Right atrium auricular region (tissue), 2 donors: Measurements from ENCODE around the gene VTCN1. TPM values are rescaled to one million over a fixed set of nuclear protein-coding genes. Genes with fewer than 3 reads are reported as not detected.
A peak's percentile ranks its signal among the peaks of the same experiment; 100 is the strongest.

ENCODE experiments used
- DNase-seq: peaks from one replicate; pipeline ENCODE4 v3.0.0-alpha.2; 2019; ENCODE audit warnings: low spot score
- H3K27ac ChIP-seq, 2 donors: fragments of 200-600 bp; sonication (generic); 1 replicate in 1 of 2; 2 replicates in 1 of 2; pipeline ENCODE4 v1.5.1; 2016 to 2019
- H3K27me3 ChIP-seq, 2 donors: fragments of 200-600 bp; sonication (generic); one replicate each; pipeline versions ENCODE4 v1.5.1 to v1.6.0; 2017 to 2019
- H3K36me3 ChIP-seq: fragments of 200-600 bp; sonication (generic); one replicate; pipeline ENCODE4 v1.5.1; 2016
- H3K4me1 ChIP-seq, 2 donors: fragments of 200-600 bp; sonication (generic); one replicate each; pipeline versions ENCODE4 v1.5.1 to v1.6.0; 2017 to 2019
- H3K4me3 ChIP-seq, 2 donors: fragments of 200-600 bp; sonication (generic); 1 replicate in 1 of 2; 2 replicates in 1 of 2; pipeline ENCODE4 v1.5.1; 2017 to 2019; ENCODE audit warnings: mild to moderate bottlenecking in 1 of 2, moderate library complexity in 1 of 2
- H3K9me3 ChIP-seq, 2 donors: fragments of 200-600 bp; sonication (generic); one replicate each; pipeline ENCODE4 v1.5.1; 2019
- CTCF ChIP-seq, 2 donors: fragments of 200-600 bp; sonication (generic); IDR thresholded peaks; one replicate each; pipeline ENCODE4 v1.5.1; 2019; ENCODE audit warnings: antibody characterized with exemption in 2 of 2
- total RNA-seq, 2 donors: library from RNA; depleted of rRNA; stranded (reverse); fragments of >200 nt; gene quantifications; one replicate each; pipeline ENCODE4 v1.1.0, GENCODE V29; 2016

VTCN1 gene
- total RNA-seq, 2 donors from 2014 or later, result not detected

- no peak overlapping the region for H3K27ac ChIP-seq
- no peak for TF ChIP-seq CTCF (IDR thresholded peaks at IDR 0.05)
Observed at GRCh38 chr1:117135329-117135728, 75.4 kb downstream of the VTCN1 start.

DNA sequence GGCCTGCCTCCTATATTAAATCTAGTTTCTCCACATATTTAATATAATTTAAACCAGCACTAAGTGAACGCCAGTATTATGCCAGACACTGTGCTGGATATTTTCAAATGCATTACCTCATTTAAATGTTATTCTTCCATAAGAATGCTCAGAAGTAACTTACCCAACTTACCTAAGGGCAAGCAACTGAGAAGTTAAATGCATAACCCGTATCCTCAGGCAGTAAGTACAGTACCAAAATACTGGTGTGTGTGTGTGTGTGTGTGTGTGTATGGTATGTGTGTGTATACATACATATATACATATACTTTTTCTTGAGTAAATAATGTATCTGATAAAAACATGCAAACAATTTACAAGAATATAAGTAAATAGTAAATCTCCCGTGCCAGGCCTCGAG, 80.2 kb downstream of the VTCN1 start:
- Histone ChIP-seq H3K27ac (no peak overlapping the region), H3K36me3 (no peaks in the 10 kb centered on the region), H3K9me3 (no peaks in the 10 kb centered on the region), H3K4me3 (no peak overlapping the region), H3K4me1 (peaks cover 0 to 12% of the 10 kb centered on the region in 2 donors), H3K27me3 (no peaks in the 10 kb centered on the region)
- no peak for DNase-seq
- TF ChIP-seq CTCF (IDR thresholded peaks at IDR 0.05), result no peak

More at GRCh38 chr1:117135329-117135728, 75.4 kb downstream of the VTCN1 start:
- no peak for DNase-seq
- no peaks in the 10 kb centered on the region for H3K36me3 ChIP-seq
- H3K27me3 ChIP-seq, result no peaks in the 10 kb centered on the region
- no peak overlapping the region for H3K4me3 ChIP-seq
- H3K9me3 ChIP-seq, result no peaks in the 10 kb centered on the region
- H3K4me1 ChIP-seq, result no peaks in the 10 kb centered on the region

- no peak for DNase-seq
- no peaks in the 10 kb centered on the region for H3K27me3 ChIP-seq
- H3K4me1 ChIP-seq, result peaks cover 0 to 12% of the 10 kb centered on the region in 2 donors
- no peaks in the 10 kb centered on the region for H3K9me3 ChIP-seq
- peak; percentile 18 to 64 for TF ChIP-seq CTCF (IDR thresholded peaks at IDR 0.05)
- H3K36me3 ChIP-seq, result no peaks in the 10 kb centered on the region
- H3K27ac ChIP-seq, result peak overlapping the region; percentile 56 to 80
- peak overlapping the region in 1 of 2 donors; percentile 9 for H3K4me3 ChIP-seq
Observed at GRCh38 chr1:117128323-117129079, 82.2 kb downstream of the VTCN1 start.

DNA sequence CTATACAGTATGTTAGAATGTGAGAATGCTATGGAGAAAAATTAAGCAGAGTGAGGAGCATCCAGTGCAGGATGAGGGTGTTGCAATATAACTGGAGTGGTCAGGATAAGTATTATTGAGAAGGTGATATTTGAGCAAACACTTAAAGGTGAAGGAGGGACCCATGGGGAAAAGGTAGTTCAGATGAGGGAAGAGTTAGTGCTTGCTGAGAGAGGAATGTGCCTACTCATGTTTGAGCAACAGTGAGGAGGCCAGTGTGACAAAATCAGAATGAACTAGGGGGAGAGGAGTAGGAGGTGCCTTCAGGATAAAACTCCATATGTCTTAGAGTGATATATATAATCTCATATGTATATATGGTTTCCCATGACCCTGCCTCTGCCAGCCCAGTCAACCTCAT, 82.9 kb downstream of the VTCN1 start:
- no peak for TF ChIP-seq CTCF (IDR thresholded peaks at IDR 0.05)
- no peaks in the 10 kb centered on the region for H3K36me3 ChIP-seq
- H3K27ac ChIP-seq, result peak overlapping the region; percentile 56 to 80
- no peak overlapping the region for H3K4me3 ChIP-seq
- no peaks in the 10 kb centered on the region for H3K9me3 ChIP-seq
- no peaks in the 10 kb centered on the region for H3K27me3 ChIP-seq
- H3K4me1 ChIP-seq, result peaks cover 0 to 12% of the 10 kb centered on the region in 2 donors
- no peak for DNase-seq

- Histone ChIP-seq H3K27ac (no peak overlapping the region), H3K36me3 (no peaks in the 10 kb centered on the region), H3K4me1 (peaks cover 0 to 31% of the 10 kb centered on the region in 2 donors), H3K9me3 (no peaks in the 10 kb centered on the region), H3K27me3 (no peaks in the 10 kb centered on the region), H3K4me3 (no peak overlapping the region)
- DNase-seq, result no peak
- TF ChIP-seq CTCF (IDR thresholded peaks at IDR 0.05), result no peak
Observed at GRCh38 chr1:117124661-117125060, 86.1 kb downstream of the VTCN1 start.

DNA sequence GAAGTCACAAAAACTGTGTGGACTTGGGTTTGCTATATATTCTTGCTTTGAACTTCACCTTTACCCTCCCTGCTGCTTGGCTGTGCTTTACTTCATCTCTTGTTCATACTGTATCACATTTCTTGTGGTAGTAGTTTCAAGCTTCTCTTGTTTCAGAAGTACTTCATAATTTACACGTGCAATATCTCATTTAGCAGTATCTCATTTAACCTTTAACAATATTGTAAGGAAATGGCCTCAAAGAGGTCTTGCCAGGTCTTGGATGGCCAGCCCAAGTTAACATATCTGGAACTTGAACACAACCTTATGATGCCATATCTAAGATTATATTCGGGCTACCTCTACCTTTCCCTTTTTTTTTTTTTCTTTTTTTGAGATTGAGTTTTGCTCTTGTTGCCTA, 87.5 kb downstream of the VTCN1 start:
- H3K4me3 ChIP-seq, result no peak overlapping the region
- H3K9me3 ChIP-seq, result no peaks in the 10 kb centered on the region
- no peaks in the 10 kb centered on the region for H3K36me3 ChIP-seq
- no peak overlapping the region for H3K27ac ChIP-seq
- peaks cover 0 to 30% of the 10 kb centered on the region in 2 donors for H3K4me1 ChIP-seq
- TF ChIP-seq CTCF (IDR thresholded peaks at IDR 0.05), result no peak
- no peak for DNase-seq
- no peaks in the 10 kb centered on the region for H3K27me3 ChIP-seq
